Glomerular visceral epithelial cell (primary cell): ENCODE results near the gene SERP2.

Experiments used
- DNase-seq: peaks from one replicate; pipeline ENCODE4 v3.0.0-alpha.2; 2016; ENCODE audit errors: extremely low spot score

The SERP2 gene

DNA sequence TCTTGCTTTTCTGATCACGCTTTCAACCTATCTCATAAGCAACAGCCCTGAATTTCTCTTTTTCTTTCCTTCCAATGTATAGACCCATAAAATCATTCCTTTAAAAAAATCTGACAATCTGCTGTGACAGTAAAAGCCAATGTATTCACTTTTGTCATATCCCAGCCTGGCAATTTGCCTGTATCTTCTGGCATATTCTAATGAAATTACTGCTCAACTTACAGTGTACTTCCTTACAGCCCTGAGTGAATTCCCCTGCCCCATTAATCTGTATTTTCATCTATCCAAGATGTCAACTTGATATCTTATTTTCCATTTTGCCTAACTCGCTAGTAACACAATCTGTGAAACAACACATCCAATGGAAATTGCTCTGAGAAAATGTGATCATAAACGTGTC is 18.0 kb upstream of the SERP2 start:
- DNase-seq: no peak

DNA sequence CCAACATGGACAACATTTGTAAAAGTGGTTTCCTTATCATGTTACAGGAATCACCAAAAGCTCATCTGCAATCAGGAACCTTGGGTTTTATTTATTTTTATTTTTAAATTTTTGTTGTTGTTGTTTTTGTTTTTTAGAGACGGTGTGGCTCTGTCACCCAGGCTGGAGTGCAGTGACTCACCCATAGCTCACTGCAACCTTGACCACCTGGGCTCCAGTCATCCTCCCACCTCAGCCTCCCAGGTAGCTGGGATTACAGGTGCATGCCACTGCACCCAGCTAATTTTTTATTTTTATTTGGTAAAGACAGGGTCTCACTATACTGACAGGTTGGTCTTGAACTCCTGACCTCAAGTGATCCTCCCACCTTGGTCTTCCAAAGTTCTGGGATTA is 13.6 kb upstream of the SERP2 start:
- no peak for DNase-seq

DNA sequence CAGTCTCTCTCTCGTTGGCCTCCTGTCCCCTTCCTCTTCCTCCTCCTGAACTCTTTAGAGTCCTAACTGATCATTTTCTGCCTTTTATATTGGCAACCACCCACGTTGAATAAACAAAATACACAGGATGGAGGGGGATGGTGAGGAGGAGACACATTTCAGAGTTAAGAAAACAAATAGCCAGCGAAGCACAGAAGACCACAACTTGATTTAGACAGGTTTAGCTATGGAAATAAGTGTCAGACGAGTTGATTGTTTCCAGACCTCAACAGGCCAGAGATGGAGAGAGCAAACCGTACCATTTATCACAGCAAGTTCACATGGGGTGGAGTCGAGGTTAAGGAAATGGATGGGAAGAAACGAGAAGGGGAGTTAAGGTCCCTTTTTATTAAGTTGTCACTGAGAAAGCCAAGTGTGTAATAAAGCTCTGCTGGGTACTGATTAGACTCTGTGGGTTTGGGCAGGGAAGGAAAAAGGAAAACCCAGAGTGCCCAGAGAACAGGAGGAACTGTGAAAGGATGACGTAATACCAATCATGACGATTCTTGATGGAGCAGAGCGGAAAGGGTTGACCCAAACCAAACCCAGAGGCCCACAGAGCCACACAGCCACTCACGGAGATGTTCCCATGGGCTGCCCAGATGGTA is 11.1 kb upstream of the SERP2 start:
- no peak for DNase-seq

DNA sequence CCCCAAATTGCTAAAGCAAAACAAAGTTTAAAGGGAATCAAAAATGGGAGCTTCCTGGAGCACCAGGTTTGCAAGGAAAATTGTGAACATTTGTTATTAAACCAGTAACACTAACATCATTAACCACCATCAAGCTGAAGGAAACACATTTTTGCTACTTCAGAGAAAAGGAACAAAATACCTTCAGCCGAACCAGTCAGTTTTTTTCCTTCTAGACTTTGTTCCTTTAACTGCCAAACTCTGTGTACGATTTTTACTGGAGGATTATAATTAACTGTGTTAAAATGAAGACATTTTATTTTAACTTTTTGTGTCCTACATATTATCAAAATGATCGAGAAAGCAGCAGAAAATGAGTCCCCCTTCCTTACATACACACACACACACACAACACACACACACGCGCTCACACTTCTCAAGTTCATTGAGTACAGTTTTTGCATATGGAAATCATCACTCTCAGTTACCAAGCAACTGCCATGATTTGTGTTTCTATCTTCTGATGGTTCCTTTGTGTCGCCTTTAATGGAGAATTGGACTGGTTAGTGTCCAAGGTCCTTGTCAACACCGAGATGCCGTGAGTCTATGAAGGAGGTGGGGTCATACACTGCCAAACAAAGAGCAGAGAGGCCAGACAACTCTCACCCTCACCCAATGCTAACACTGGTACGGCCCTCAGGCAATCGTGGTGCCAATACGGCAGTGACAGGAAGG is 9.8 kb upstream of the SERP2 start:
- no peak for DNase-seq

DNA sequence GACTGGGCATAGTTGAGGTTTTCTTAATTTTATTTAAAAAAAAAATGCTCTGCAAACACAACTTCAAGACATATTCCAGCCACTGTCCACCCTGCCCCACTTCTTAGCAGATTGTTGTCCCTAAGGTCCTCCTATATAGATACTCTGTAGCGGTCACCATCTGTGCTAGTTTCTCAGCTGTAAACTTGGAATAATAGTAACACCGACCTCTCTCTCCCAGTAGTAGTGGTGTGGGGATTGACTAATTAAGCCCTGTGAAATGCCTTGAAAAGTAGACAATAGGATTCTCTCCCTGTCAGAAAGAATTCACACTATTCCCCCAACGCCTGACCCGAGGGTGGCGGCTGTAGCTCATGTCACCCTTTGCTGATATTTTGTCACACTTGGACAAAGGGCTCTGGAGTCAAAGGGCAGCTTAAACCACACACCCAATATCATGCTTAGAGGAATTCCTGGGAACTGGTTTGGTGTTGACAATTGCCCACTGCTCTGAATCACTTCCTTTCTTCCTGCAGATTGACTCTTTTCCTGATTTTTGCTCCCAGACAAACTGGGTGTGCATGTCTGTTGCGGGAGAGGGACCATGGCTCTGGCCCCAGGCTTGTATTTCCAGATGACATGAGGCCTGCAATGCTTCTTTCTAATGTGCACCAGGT is 9.2 kb upstream of the SERP2 start:
- peak; percentile 71 for DNase-seq

DNA sequence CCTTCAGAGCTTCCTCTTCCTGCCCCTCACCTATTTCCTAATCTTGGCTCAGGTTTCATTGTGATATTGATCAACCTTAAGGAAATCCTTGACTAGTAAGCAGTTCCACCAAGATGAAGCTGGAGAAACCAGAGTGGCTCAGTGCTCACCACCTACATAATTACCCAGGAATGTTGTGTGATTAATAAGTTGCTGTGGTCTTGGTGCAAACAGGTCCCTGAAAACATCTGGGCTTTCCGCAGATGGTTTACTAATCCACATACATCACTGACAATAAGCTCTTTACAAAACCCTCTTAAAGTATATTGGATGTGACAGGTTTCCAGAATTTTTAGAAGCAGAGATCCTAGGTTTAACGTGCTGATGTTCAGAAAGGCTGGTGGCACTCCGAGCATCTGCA is 8.6 kb upstream of the SERP2 start:
- DNase-seq: peak; percentile 60

DNA sequence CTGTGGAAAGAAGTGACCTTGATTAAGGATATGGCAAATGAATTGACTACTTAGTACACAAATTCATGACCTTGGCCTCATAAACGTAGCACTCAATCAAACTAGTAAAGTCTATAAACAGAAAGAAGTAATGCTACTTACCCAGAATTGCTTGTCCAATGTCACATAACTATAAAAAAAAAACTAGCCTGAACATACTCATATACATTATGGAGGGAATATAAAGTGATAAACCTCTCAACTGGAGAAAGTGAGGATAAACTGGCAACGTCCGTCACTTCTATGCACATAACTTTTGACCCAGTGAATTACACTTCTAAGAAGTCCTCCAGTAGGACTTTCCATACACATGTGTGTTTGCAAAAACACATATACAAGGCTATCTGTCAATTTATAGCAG is 7.7 kb upstream of the SERP2 start:
- DNase-seq: no peak

DNA sequence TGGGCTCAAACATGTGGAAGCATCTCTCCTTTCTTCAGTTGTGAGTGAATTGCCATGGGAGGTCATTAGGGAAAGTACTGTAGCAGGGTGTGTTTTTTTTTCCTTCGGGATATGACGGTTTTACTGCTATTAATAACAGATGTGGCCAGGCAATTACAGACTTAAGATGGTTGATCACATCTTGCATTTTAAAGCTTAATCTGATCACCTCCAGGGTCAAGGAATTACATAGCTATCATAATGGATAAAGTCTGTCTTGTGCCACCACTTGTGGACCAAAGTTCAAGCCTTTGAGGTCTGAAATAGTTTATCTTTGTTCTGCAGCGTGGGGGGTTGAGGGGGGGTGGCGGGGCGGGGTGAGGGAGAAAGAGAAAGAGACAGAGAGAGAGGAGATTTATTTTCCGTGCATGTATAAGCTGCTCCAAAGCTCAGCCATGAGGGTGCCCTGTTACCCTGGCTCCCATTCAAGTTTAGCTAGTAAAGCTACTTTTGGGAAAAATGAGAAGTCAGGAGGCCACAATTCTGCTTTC is 5.5 kb upstream of the SERP2 start:
- DNase-seq: no peak

DNA sequence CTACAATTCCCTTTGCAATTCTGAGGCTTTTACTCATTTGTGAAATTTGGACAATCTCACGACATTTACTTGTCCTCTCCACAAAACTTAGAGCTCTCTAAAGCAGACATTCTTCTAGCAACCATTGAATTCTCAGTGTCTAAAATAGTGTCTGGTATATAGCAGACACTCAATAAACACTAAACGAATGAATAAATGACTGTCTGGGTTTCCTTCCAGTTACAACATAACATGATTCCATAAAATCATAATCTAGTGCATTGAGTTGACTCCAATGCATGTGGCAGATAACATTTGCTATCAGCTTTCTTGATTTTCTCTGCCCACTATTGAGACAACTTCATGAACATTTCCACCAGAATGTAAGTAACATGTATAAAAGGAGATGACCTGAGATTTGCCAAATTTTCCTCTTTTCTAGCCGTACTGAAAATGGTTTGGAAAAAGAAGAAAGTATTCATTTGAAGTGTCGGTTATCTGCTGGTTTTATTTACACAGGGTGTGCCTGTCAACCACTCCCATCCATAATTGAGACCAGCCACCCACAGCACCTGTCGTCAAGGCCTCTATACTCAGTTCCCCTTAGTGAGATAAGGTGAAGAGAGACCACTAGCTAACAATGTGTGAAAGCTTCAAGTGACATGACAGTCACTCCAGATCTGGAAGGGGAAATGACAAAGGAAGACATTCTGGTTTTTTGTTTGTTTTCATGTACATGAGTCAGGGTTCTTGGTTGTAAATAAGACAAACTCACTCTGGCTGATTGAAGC is 4.8 kb upstream of the SERP2 start:
- DNase-seq: no peak

DNA sequence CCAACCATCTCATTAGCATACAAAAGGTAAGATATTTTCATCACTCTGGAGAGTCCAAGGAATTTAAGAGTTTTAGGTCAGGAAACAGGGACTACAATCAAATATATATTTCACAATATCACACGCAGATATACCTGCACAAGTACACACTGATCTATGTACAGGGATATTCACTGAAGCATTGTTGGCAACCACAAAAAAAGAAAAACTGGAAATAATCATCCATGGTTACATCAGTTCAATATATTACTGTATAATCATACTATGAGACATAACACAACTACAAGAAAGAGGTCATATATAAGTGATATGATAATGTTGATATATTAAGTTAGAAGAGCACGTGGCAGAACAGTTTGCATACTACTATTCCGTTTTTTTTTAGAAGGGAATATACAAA is 2.2 kb upstream of the SERP2 start:
- DNase-seq: no peak

DNA sequence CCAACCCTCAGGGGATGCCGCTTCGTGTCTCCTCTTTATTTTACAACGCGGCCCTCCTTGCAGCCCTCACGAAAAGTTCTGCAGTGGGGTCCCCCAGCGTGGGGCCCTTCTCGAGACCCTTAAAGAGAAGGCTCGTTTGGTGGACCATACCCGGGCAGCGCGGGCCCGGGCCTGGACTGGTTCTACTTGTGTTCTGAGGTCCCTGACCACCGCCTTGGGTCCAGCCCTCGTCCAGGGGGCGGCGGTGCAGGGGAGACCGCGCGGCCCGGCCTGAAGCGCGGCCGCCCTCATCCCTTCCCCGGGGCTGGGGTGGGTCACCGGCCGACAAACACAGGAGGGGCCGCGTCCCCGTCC is 400 bp upstream of the SERP2 start:
- DNase-seq: no peak

DNA sequence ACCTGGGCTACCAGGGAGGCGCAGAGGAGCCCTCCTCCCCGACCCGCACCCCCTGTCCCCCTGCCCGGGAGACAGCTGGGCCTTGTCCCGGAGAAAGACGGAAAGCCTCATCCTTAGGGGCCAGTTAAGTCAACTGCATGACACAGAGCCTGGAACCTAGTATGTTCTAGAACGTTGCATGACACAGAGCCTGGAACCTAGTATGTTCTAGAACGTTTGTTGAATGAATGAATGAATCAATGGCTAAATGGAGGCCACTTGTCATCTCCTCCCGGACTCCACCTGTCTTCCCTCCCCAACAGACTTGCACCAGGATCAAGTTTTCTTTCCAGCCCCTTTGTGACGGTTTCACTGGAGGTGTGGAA is 706 bp downstream of the SERP2 start:
- DNase-seq: no peak

DNA sequence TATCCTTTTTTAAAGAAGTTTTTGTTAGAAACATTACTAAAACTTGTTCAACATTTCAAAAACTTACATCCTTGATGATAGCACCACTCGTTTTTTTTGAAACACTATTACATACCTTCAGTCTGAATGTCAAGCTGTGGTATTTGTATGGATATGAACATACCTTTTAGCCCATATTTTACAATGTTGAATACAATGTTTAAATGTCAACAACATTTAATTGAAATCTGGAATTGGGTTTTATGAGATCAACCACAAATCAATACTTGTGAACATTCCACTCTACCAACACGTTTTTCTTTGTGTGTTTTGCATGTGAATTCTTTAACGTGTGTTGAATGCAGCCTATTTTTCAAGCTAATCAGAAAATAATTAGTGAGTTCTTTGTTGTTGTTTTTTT is 4.7 kb downstream of the SERP2 start:
- DNase-seq: no peak

DNA sequence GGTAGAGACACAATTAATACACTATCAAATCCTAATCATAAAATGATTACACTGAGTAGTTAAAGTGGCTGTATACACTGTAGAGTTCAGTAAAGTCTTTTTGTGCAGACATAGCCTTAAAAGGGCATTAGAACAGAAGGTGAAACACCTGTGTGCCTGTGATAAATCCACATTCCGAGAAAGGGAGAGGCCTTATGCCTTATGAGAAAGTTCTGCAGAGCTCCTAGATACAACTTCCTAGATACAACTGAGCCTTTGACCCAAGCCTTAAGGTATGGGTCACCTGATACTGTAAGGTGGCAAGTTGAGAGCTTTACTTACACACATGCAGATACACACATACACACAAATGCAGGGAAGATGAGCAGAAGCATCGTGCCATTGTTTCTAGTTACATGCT is 6.3 kb downstream of the SERP2 start:
- DNase-seq: no peak

DNA sequence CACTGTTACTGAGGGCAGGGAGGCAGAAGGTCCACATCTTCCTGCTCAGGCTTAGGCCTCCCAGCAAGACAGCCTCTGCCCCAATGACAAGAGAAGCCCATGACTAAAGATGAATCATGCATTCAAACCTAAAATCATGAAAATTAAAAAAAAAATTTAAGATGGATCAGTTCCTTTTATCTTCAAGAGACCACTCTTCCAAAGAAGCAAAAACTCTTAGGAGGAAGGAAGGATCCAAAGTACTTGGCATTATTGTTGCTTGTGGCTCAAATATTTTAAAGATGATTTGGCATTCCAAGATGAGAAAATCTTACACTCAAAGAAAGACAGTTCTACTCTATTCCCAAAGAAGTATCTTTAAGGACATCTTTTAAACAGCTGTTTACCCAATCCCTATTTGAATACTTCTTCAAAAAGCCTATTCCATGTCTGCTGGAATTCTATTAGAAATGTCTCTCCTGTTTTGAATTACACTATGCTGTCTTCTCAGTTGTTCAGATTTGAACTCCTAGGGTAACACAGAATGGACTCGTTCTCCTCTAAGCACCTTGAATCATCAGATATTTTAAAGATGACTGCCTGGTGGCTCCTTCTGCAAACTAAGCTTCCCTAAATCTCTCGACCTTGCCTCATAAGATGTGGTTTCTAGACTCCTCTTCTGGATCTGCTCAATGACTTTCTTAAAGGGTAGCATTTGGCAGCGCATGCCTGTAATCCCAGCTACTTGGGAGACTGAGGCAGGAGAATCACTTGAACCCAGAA is 7.0 kb downstream of the SERP2 start:
- no peak for DNase-seq

DNA sequence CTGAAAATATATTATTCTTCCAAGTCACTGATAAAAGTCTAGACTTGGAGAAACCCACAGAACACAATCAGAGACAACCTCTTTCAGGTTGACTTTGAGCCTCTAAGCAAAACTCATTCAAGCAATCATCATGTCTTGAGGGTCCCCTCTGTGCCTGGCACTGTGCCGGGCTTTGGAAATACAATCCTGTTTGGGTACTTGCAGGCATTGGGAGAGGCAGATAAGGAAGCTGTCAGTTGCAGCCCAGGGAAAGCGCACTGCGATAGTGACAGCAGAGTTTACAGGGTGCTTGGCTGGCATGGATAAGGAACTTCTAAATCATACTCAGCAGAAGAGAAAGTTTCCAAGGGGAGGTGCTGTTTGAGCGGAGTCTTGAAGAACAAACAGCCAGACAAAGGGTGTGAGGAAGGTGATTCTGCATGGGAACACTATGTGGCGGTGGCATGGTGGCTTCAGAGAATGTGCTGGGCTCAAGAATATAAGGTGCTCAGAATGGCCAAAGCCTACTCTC is 9.1 kb downstream of the SERP2 start:
- DNase-seq: no peak

DNA sequence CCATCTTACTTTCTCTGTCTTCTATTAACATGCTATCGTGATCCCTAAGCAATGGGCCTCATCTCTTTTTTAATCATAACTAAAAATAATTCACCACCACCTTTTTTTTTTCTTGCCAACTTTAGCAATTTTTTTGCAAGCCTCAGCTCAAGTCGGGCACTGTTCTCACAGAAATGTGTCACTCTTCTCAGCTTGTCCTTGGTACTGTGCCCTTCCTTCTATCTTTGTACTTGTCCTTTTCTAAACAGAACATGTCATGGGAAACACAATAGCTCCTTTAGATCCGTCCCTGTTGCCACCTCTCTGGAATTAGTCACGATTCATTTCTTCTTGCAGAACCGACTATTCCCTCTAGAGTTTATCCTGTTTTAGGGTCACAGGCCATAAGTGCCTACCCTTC is 10.3 kb downstream of the SERP2 start:
- no peak for DNase-seq

DNA sequence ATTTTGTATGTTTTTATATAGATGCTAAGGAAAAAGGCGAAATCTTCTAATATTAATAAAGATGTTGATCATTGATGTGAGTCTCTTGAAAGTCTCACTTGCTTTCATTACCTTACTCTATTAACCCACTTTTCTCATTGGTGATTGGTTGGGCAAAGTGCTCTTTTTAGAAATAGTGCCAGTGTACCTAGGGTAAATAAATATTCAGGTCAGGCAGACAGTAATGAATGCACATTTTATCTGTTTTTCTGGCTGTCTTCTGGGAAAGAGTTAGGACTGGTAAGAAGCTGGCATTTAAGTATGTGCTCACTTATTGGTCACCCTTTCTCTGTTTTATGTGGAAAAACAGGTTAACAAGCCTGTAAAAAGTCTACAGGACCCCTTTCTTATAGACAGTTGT is 11.2 kb downstream of the SERP2 start:
- no peak for DNase-seq

DNA sequence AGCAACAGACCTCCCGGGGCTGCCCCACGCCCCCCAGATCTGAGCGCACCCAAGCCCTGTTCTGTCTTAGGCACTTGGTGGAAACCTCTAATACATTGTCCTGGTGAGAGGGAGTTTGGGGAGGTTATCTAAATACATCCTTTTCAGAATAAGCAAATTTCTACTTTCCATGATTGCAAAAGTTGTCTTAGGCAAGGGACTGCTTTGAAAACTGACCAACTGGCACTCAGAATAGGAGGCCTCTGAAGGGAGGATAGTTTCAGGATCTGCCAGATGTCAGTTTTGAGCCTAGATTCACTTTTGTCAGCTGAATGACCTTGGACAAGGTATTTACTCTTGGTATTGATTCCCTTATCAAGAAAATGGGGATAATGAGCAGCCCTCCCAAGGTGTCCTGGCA is 11.8 kb downstream of the SERP2 start:
- no peak for DNase-seq

DNA sequence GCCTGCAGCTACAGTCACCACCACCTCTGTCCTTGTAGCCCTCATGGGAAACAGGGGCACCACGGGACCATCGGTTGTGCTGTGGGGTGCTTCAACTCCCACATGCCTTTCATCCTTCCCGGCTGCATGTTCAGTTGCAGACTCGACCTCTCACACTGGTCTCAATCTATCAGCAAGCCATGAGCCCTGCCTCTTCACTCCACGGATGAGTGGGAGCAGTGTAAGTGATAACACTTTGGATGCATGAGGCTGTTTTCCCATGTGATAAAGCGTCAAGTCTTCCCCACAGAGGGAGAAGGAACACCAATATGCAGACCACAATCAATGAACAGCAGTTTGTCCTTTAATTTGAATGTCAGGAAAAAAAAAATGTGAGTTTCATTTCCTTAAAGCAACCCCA is 12.2 kb downstream of the SERP2 start:
- DNase-seq: no peak

DNA sequence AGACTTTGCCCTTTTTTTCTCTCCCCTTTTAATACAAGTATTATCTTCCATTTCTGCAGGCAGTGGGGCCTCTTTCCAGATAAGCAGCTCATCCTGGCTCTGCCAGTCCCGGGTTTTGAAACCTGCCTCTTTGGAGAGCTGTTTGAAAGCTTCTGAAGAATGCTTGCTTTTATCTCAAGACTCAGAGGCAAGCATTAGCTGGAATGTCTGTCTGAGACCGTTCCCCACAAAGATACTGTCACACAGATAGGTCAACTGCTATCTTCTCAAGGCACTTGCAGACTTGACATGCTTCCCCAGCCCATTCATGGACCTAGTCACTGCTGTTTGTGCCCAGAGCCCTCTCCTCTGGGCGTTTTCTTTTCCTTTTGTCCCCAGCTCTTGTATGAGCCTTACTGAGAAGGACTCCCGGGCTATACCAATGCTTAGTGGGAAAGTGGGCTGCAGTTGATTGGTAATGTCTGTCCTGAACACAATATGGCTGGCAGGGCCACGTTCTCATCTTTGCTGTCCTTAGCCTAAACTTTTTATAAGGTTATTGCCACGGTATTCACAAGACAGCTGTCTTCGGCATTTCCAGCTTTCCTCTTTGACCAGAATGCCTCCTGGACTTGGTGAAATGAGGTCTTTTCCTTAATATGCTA is 13.4 kb downstream of the SERP2 start:
- DNase-seq: no peak
